ENCODE data around the gene SSU72.

GRCh38 chr1:1617516-1617915 lies 42.9 kb upstream of the SSU72 start:
- TF ChIP-seq, protein P1, sequence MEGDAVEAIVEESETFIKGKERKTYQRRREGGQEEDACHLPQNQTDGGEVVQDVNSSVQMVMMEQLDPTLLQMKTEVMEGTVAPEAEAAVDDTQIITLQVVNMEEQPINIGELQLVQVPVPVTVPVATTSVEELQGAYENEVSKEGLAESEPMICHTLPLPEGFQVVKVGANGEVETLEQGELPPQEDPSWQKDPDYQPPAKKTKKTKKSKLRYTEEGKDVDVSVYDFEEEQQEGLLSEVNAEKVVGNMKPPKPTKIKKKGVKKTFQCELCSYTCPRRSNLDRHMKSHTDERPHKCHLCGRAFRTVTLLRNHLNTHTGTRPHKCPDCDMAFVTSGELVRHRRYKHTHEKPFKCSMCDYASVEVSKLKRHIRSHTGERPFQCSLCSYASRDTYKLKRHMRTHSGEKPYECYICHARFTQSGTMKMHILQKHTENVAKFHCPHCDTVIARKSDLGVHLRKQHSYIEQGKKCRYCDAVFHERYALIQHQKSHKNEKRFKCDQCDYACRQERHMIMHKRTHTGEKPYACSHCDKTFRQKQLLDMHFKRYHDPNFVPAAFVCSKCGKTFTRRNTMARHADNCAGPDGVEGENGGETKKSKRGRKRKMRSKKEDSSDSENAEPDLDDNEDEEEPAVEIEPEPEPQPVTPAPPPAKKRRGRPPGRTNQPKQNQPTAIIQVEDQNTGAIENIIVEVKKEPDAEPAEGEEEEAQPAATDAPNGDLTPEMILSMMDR (IDR thresholded peaks at IDR 0.05; ENCODE audit: low read length): no peak
- TF ChIP-seq EZH2 (IDR thresholded peaks at IDR 0.05; ENCODE audit: borderline replicate concordance, low read length): no peak

Data from OCI-LY1 (cell line).